Fibroblast of lung (primary cell): Measurements from ENCODE around the gene MB21D2. TPM values are rescaled to one million over a fixed set of nuclear protein-coding genes. Genes with fewer than 3 reads are reported as not detected.

Experiments used
- DNase-seq, 2 donors: peaks; one replicate each; pipeline versions ENCODE4 v3.0.0 to v3.0.0-alpha.2; 2010; ENCODE audit warnings: low read depth in 2 of 2
- H2AFZ ChIP-seq: 2 replicates; pipeline ENCODE4 v1.5.1; 2012; ENCODE audit warnings: low read length, control low read depth, inconsistent platforms
- H3K27ac ChIP-seq: 2 replicates; pipeline ENCODE4 v1.5.1; 2011; ENCODE audit warnings: low read length, control low read depth; ENCODE audit not compliant: insufficient read depth
- H3K27me3 ChIP-seq: 2 replicates; pipeline ENCODE4 v1.5.1; 2011; ENCODE audit warnings: mild to moderate bottlenecking, low read length; ENCODE audit not compliant: control insufficient read depth, insufficient read depth
- H3K36me3 ChIP-seq: 2 replicates; pipeline ENCODE4 v1.5.1; 2011; ENCODE audit warnings: low read length; ENCODE audit not compliant: control insufficient read depth, insufficient read depth
- H3K4me1 ChIP-seq: 2 replicates; pipeline ENCODE4 v1.5.1; 2011; ENCODE audit warnings: low read length; ENCODE audit not compliant: control insufficient read depth, insufficient read depth; ENCODE audit errors: extremely low read depth
- H3K4me2 ChIP-seq: 2 replicates; pipeline ENCODE4 v1.5.1; 2011; ENCODE audit warnings: low read length, control low read depth; ENCODE audit not compliant: insufficient read depth; ENCODE audit errors: extremely low read depth
- H3K4me3 ChIP-seq, 4 experiments: fragments of 200-600 bp in 1 of 4; sonication (generic) in 1 of 4; replicated peaks in 1 of 4; 2 replicates each; pipeline ENCODE4 v1.5.1; 2011 to 2016; ENCODE audit warnings: low read length in 4 of 4, low read depth in 3 of 4, mild to moderate bottlenecking in 3 of 4, control low read depth in 2 of 4, inconsistent platforms in 1 of 4, mixed read lengths in 1 of 4; ENCODE audit not compliant: insufficient read depth in 1 of 4; ENCODE audit errors: control extremely low read depth in 1 of 4
- H3K79me2 ChIP-seq: 2 replicates; pipeline ENCODE4 v1.5.1; 2012; ENCODE audit warnings: mild to moderate bottlenecking, low read length, inconsistent platforms; ENCODE audit not compliant: control insufficient read depth, insufficient read depth
- H3K9ac ChIP-seq: 2 replicates; pipeline ENCODE4 v1.5.1; 2011; ENCODE audit warnings: mild to moderate bottlenecking, low read length, control low read depth; ENCODE audit not compliant: insufficient read depth
- H3K9me3 ChIP-seq: 2 replicates; pipeline ENCODE4 v1.5.1; 2012; ENCODE audit warnings: low read depth, low read length; ENCODE audit not compliant: control insufficient read depth, insufficient read depth
- H4K20me1 ChIP-seq: 2 replicates; pipeline ENCODE4 v1.5.1; 2011; ENCODE audit warnings: low read length; ENCODE audit not compliant: control insufficient read depth, insufficient read depth; ENCODE audit errors: extremely low read depth
- EZH2 ChIP-seq: IDR thresholded peaks from 2 replicates; pipeline ENCODE4 v1.5.1; 2012; ENCODE audit warnings: low read length, control low read depth, mild to moderate bottlenecking; ENCODE audit errors: missing control alignments
- polyA plus RNA-seq, 2 donors: library from polyadenylated mRNA; depleted of rRNA in 1 of 2; stranded (reverse) in 1 of 2; unstranded in 1 of 2; fragments of >200 nt; gene quantifications; 2 replicates each; pipeline ENCODE4 v1.2.1, GENCODE V29; 2011 to 2012; ENCODE audit warnings: missing spikeins in 1 of 2
- total RNA-seq: library from RNA; depleted of rRNA; stranded (reverse); fragments of >200 nt; gene quantifications from 2 replicates; pipeline ENCODE4 v1.2.1, GENCODE V29; 2014
- TF ChIP-seq, protein P1 (sequence below), 2 donors: IDR thresholded peaks in 1 of 2; conservative IDR thresholded peaks in 1 of 2; 1 replicate in 1 of 2; 2 replicates in 1 of 2; pipeline ENCODE4 v1.5.1; 2011 to 2012; ENCODE audit warnings: low read length in 2 of 2, control low read depth in 1 of 2, inconsistent platforms in 1 of 2, low read depth in 1 of 2, mild to moderate bottlenecking in 1 of 2

MB21D2 gene
- total and polyA plus RNA-seq, 2 donors (not counting 1 experiment from before 2014, with no cell fraction given): 3.5 to 11.4 TPM

- no peak overlapping the region for H3K9ac ChIP-seq
Measured at GRCh38 chr3:192848371-192849233, 69.1 kb downstream of the MB21D2 start.

GRCh38 chr3:192847941-192848340 is 69.7 kb downstream of the MB21D2 start:
- DNase-seq: peak; percentile 70 to 76
- Histone ChIP-seq H3K9me3 (no peaks in the 10 kb centered on the region), H3K9ac (no peak overlapping the region), H3K36me3 (no peaks in the 10 kb centered on the region), H3K27ac (no peak overlapping the region), H3K4me1 (peaks cover 9% of the 10 kb centered on the region), H3K4me2 (no peak overlapping the region), H3K27me3 (no peaks in the 10 kb centered on the region), H3K79me2 (peaks cover 17% of the 10 kb centered on the region), H2AFZ (no peak overlapping the region), H4K20me1 (no peaks in the 10 kb centered on the region), H3K4me3 (no peak overlapping the region)
- TF ChIP-seq EZH2: no peak
- TF ChIP-seq, protein P1, sequence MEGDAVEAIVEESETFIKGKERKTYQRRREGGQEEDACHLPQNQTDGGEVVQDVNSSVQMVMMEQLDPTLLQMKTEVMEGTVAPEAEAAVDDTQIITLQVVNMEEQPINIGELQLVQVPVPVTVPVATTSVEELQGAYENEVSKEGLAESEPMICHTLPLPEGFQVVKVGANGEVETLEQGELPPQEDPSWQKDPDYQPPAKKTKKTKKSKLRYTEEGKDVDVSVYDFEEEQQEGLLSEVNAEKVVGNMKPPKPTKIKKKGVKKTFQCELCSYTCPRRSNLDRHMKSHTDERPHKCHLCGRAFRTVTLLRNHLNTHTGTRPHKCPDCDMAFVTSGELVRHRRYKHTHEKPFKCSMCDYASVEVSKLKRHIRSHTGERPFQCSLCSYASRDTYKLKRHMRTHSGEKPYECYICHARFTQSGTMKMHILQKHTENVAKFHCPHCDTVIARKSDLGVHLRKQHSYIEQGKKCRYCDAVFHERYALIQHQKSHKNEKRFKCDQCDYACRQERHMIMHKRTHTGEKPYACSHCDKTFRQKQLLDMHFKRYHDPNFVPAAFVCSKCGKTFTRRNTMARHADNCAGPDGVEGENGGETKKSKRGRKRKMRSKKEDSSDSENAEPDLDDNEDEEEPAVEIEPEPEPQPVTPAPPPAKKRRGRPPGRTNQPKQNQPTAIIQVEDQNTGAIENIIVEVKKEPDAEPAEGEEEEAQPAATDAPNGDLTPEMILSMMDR (conservative IDR thresholded peaks at IDR 0.05 in 1 of 2, IDR thresholded peaks at IDR 0.05 in 1 of 2; ENCODE audit: low read depth in 1 of 2, low read length in 2 of 2): no peak

More at GRCh38 chr3:192848371-192849233, 69.1 kb downstream of the MB21D2 start:
- Histone ChIP-seq H3K27ac (no peak overlapping the region), H3K4me3 (no peak overlapping the region), H2AFZ (no peak overlapping the region), H3K36me3 (no peaks in the 10 kb centered on the region), H3K4me1 (peaks cover 9% of the 10 kb centered on the region), H4K20me1 (no peaks in the 10 kb centered on the region), H3K27me3 (no peaks in the 10 kb centered on the region), H3K4me2 (no peak overlapping the region), H3K9me3 (no peaks in the 10 kb centered on the region), H3K79me2 (peaks cover 19% of the 10 kb centered on the region)
- no peak for DNase-seq
- TF ChIP-seq, protein P1 (conservative IDR thresholded peaks at IDR 0.05 in 1 of 2, IDR thresholded peaks at IDR 0.05 in 1 of 2; ENCODE audit: low read depth in 1 of 2, low read length in 2 of 2): no peak
- TF ChIP-seq EZH2: no peak

DNA sequence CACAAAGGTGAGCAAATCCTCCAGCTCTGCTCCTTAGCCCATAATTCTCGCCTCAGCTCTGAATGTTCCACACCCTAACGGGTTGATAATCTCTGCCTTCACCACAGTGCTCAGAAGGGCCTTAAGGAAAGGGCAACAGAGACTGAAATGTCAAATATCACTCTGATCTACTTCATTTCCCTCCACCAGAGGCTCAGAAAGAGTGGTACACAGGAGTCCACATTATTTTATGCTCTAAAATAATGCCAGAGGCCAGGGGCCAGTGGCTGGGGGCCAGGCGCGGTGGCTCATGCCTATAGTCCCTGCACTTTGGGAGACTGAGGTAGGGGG is 72.2 kb downstream of the MB21D2 start:
- H3K9ac ChIP-seq: no peak overlapping the region
- H3K27me3 ChIP-seq: no peaks in the 10 kb centered on the region
- H3K36me3 ChIP-seq: no peaks in the 10 kb centered on the region
- H4K20me1 ChIP-seq: no peaks in the 10 kb centered on the region
- H3K4me3 ChIP-seq: no peak overlapping the region
- DNase-seq: no peak
- peaks cover 8% of the 10 kb centered on the region for H3K4me1 ChIP-seq
- no peaks in the 10 kb centered on the region for H3K9me3 ChIP-seq
- no peak overlapping the region for H3K27ac ChIP-seq
- H3K4me2 ChIP-seq: no peak overlapping the region
- no peak overlapping the region for H2AFZ ChIP-seq
- no peak for TF ChIP-seq EZH2
- TF ChIP-seq, protein P1 (conservative IDR thresholded peaks at IDR 0.05 in 1 of 2, IDR thresholded peaks at IDR 0.05 in 1 of 2; ENCODE audit: low read depth in 1 of 2, low read length in 2 of 2): no peak
- peaks cover 20% of the 10 kb centered on the region for H3K79me2 ChIP-seq
